Glutamatergic neuron (in vitro differentiated cells): Measurements from ENCODE around the gene CCDC201. TPM values are rescaled to one million over a fixed set of nuclear protein-coding genes. Genes with fewer than 3 reads are reported as not detected.
"Not testable (repeated sequence)": the region's sequence is repeated elsewhere in the genome, so short reads cannot be mapped to it uniquely, and the experiment has no call there.

ENCODE experiments used
- DNase-seq: peaks from one replicate; pipeline ENCODE4 v3.0.0; 2022
- H3K27ac Mint-ChIP-seq: one replicate; pipeline ENCODE4 v1.8.0; 2020; ENCODE audit warnings: mild to moderate bottlenecking, mixed read lengths, inconsistent platforms; ENCODE audit not compliant: unreplicated experiment
- H3K27me3 Mint-ChIP-seq: one replicate; pipeline ENCODE4 v1.8.0; 2020; ENCODE audit warnings: mild to moderate bottlenecking, moderate library complexity, mixed read lengths, inconsistent platforms; ENCODE audit not compliant: unreplicated experiment
- H3K36me3 Mint-ChIP-seq: one replicate; pipeline ENCODE4 v1.8.0; 2020; ENCODE audit warnings: mild to moderate bottlenecking, mixed read lengths, inconsistent platforms; ENCODE audit not compliant: unreplicated experiment
- H3K4me1 Mint-ChIP-seq: one replicate; pipeline ENCODE4 v1.8.0; 2020; ENCODE audit warnings: mild to moderate bottlenecking, low read depth, mixed read lengths, inconsistent platforms; ENCODE audit not compliant: unreplicated experiment
- H3K4me3 Mint-ChIP-seq: one replicate; pipeline ENCODE4 v1.8.0; 2020; ENCODE audit warnings: mild to moderate bottlenecking, mixed read lengths, inconsistent platforms; ENCODE audit not compliant: unreplicated experiment
- H3K9me3 Mint-ChIP-seq: one replicate; pipeline ENCODE4 v1.8.0; 2020; ENCODE audit warnings: mild to moderate bottlenecking, moderate library complexity, mixed read lengths, inconsistent platforms; ENCODE audit not compliant: unreplicated experiment
- CTCF ChIP-seq: fragments of 200-600 bp; sonication (generic); IDR thresholded peaks from one replicate; pipeline ENCODE4 v1.5.0; 2021; ENCODE audit not compliant: partially characterized antibody, unreplicated experiment
- total RNA-seq: library from RNA; stranded (reverse); fragmentation: NEBNext Ultra II Directional; extraction: Animal tissue kit (Norgen Biotek cat#: 25700); gene quantifications from one replicate; pipeline ENCODE4 v1.2.1, GENCODE V29; 2021; ENCODE audit not compliant: unreplicated experiment

CCDC201 gene
- total RNA-seq, 1 donor from 2014 or later, result not detected

DNA sequence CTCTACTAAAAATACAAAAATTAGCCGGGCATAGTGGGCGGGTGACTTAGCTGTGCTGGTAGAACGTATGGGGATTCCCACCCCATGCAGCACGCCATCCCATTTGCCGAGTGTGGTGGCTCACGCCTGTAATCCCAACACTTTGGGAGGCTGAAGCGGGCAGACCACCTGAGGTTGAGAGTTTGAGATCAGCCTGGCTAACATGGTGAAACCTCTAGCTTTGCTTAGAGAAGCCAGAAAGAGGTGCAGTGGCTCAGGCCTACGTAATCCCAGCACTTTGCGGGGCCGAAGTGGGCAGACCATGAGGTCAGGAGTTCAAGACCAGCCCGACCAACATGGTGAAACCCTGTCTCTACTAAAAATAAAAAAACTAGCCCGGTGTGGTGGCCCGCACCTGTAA, 45.2 kb downstream of the CCDC201 start:
- not testable (repeated sequence) for H3K27me3 Mint-ChIP-seq, H3K36me3 Mint-ChIP-seq, H3K4me1 Mint-ChIP-seq, H3K27ac Mint-ChIP-seq, H3K9me3 Mint-ChIP-seq, H3K4me3 Mint-ChIP-seq, DNase-seq

DNA sequence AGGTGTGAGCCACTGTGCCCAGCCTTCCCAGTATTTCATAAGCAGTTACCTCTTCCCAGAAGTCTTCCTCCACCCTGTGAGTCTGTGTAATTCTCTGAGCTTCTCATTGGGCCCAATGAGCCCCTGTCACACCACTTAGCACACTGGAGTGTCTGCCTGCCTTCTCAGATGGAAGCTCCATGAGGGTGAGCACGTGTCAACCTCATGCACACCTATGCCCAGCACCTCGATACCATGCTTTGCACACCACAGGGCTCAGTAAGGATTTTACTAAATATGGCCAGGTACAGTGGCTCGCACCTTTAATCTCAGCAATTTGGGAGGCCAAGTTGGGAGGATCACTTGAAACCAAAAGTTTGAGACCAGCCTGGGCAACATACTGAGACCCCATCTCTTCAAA, 46.3 kb downstream of the CCDC201 start:
- not testable (repeated sequence) for H3K4me3 Mint-ChIP-seq, H3K36me3 Mint-ChIP-seq, H3K27ac Mint-ChIP-seq, H3K4me1 Mint-ChIP-seq, DNase-seq, H3K9me3 Mint-ChIP-seq, H3K27me3 Mint-ChIP-seq

DNA sequence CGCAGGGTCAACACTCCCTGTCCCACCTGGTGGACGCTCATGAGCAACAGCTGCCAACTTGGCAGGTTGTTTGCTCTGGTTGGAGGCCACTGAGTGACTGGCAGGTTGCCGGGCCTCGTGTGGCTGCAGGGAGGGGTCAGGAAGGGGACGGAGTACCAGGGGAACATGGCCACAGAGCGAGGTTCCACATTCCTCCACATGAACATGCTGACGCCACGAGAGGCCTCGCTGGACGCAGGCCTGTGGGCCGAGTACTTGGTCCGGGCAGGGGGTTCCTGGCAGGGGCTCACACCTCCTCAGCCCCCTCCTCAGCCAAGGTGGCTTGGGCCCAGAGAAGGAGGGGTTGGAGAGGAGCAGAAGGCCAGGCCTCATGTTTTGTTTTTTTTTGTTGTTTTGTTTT, 54.1 kb downstream of the CCDC201 start:
- not testable (repeated sequence) for DNase-seq, H3K4me1 Mint-ChIP-seq, H3K27me3 Mint-ChIP-seq, H3K27ac Mint-ChIP-seq, H3K36me3 Mint-ChIP-seq, H3K9me3 Mint-ChIP-seq, H3K4me3 Mint-ChIP-seq

DNA sequence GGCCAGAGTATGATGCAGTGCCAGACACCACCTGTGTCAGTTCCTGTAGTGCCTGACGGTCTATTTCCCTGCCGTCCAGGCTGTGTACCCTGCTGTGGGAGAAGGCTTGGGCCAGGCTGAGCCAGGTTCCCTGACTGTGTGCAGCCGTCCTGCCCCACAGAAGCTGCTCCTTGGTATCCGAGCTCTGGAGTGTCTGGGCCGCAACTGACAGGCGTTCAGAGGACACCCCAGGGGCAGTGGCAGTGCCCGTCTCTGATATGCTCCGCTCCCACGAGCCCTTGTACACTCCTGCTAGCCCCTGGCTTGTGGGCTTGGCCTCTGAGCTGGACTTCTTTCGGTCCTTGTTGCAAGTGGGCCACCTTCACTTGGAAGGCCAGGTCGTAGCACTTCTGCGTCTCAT, 55.0 kb downstream of the CCDC201 start:
- DNase-seq, H3K27ac Mint-ChIP-seq, H3K9me3 Mint-ChIP-seq, H3K27me3 Mint-ChIP-seq, H3K4me1 Mint-ChIP-seq, H3K4me3 Mint-ChIP-seq, H3K36me3 Mint-ChIP-seq: not testable (repeated sequence)

GRCh38 chr7:45817016-45817415, 55.9 kb downstream of the CCDC201 start:
- not testable (repeated sequence) for H3K27me3 Mint-ChIP-seq, DNase-seq, H3K36me3 Mint-ChIP-seq, H3K4me1 Mint-ChIP-seq, H3K4me3 Mint-ChIP-seq, H3K9me3 Mint-ChIP-seq, H3K27ac Mint-ChIP-seq

DNA sequence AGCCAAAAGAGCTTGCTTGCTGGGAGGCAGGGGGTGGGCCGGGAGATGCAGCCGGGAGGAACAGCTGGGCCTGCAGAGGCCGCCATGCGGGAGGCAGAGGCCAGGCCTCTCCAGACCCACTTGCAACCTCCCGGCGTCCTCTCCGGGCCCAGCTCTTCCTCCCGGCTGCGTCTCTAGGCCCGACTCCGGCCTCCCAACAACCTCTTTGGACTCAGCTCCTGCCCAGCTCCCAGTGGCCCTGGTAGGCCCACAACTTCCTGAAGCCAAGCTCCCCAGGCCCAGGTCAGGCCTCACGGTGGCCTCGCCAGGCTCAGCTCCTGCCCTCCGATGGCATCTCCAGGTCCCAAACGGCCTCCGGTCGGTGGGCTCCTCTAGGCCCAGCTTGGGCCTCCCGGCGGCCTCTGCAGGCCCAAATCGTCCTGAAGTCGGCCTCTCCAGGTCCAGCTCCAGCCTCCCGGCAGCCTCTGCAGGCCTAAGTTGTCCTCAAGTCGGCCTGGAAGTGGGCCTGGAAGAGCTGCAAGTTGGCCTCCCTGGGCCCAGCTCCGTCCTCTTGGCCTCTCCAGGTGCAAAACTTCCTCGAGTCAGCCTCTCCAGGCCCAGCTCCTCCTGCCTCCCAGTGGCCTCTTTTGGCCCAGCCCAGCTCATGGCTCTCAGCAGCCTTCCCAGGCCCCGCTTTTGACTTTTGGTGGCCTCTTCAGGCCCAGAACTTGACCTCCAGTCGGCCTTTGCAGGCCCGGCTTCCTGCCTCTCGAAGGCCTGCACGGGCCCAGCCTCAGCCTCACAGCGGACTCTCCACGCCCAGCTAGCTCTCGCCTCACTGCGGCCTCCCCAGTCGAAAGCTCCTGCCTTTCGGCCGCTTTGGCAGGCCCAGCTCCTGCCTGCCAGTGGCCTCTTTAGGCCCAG, 58.4 kb downstream of the CCDC201 start:
- H3K9me3 Mint-ChIP-seq, H3K36me3 Mint-ChIP-seq, H3K4me3 Mint-ChIP-seq, H3K27ac Mint-ChIP-seq, H3K27me3 Mint-ChIP-seq, DNase-seq, H3K4me1 Mint-ChIP-seq: not testable (repeated sequence)

- H3K27ac Mint-ChIP-seq, H3K4me1 Mint-ChIP-seq, H3K4me3 Mint-ChIP-seq, H3K9me3 Mint-ChIP-seq, DNase-seq, H3K27me3 Mint-ChIP-seq, H3K36me3 Mint-ChIP-seq: not testable (repeated sequence)
Measured at GRCh38 chr7:45813771-45814170, 59.1 kb downstream of the CCDC201 start.

- H3K27ac Mint-ChIP-seq, result no peak overlapping the region
- no peak for DNase-seq
- no peak for TF ChIP-seq CTCF
- H3K4me1 Mint-ChIP-seq, result no peaks in the 10 kb centered on the region
- H3K27me3 Mint-ChIP-seq, result peaks cover 7% of the 10 kb centered on the region
- H3K36me3 Mint-ChIP-seq, result no peaks in the 10 kb centered on the region
- peaks cover 3% of the 10 kb centered on the region for H3K9me3 Mint-ChIP-seq
- H3K4me3 Mint-ChIP-seq, result no peak overlapping the region
Measured at GRCh38 chr7:45812946-45813345, 59.9 kb downstream of the CCDC201 start.

DNA sequence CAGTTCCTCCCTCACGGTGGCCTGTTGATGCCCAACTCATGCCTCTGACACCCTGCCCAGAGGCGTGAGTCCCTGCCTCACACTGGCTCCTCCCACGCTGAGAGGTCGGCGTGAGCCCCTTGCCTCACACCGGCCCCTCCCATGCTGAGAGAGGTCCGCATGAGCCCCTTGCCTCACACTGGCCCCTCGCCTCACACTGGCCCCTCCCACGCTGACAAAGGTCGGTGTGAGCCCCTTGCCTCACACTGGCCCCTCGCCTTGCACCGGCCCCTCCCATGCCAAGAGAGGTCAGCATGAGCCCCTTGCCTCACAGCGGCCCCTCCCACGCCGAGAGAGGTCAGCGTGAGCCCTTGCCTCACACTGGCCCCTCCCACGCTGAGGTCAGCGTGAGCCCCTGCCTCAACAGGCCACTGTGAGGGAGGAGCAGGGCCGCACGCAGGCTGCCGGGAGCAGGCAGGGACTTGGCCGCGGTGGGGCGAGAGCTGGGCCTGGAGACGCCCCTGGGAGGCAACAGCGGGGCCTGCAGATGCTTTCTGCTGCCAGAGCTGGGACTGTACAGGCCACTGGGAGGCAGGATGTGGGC, 61.1 kb downstream of the CCDC201 start:
- not testable (repeated sequence) for H3K36me3 Mint-ChIP-seq, H3K27me3 Mint-ChIP-seq, H3K27ac Mint-ChIP-seq, H3K4me3 Mint-ChIP-seq, H3K4me1 Mint-ChIP-seq, DNase-seq, H3K9me3 Mint-ChIP-seq

- not testable (repeated sequence) for DNase-seq, H3K27ac Mint-ChIP-seq, H3K27me3 Mint-ChIP-seq, H3K36me3 Mint-ChIP-seq, H3K4me3 Mint-ChIP-seq, H3K4me1 Mint-ChIP-seq, H3K9me3 Mint-ChIP-seq
Measured at GRCh38 chr7:45810451-45811005, 62.4 kb downstream of the CCDC201 start.
